A673 (cell line): ENCODE results near the gene PHF2. TPM values are rescaled to one million over a fixed set of nuclear protein-coding genes. Genes with fewer than 3 reads are reported as not detected.

Experiments
- BruUV-seq: library from RNA; stranded (reverse); fragments of 400-500 nt; replicated peaks from 2 replicates; lab custom pipeline; 2021; lab: Mats Ljungman, UMichigan
- CTCF ChIA-PET: fragments of 300-600 bp; sonication (Branson Sonifier 250); formaldehyde crosslinking; loops from one replicate; lab custom pipeline; 2022; ENCODE audit warnings: antibody characterized with exemption; lab: Charles Lee
- POLR2A ChIA-PET: fragments of 300-600 bp; sonication (Branson Sonifier 250); formaldehyde crosslinking; loops from one replicate; lab custom pipeline; 2022; ENCODE audit warnings: antibody characterized with exemption; ENCODE audit not compliant: low non-redundant PET; lab: Charles Lee
- DNase-seq: peaks from one replicate; pipeline ENCODE4 v3.0.0-alpha.2; 2015; ENCODE audit warnings: low spot score
- H3K27ac ChIP-seq: fragments of 200-600 bp; sonication (generic); 2 replicates; pipeline ENCODE4 v1.5.1; 2016; ENCODE audit warnings: mixed run types, low read depth, mild to moderate bottlenecking, mixed read lengths, antibody characterized with exemption, low read length; ENCODE audit not compliant: poor library complexity, severe bottlenecking
- H3K27me3 ChIP-seq: fragments of 200-600 bp; sonication (generic); replicated peaks from 2 replicates; pipeline ENCODE4 v1.6.1; 2017; ENCODE audit warnings: mixed run types, low read depth, mild to moderate bottlenecking, mixed read lengths, antibody characterized with exemption, low read length; ENCODE audit not compliant: insufficient read depth, poor library complexity
- H3K36me3 ChIP-seq: fragments of 200-600 bp; sonication (generic); 2 replicates; pipeline ENCODE4 v1.6.1; 2016; ENCODE audit warnings: mixed run types, mild to moderate bottlenecking, mixed read lengths, antibody characterized with exemption, low read length; ENCODE audit not compliant: insufficient read depth, poor library complexity, severe bottlenecking
- H3K4me1 ChIP-seq: fragments of 200-600 bp; sonication (generic); 2 replicates; pipeline ENCODE4 v1.6.1; 2017; ENCODE audit warnings: mixed run types, mild to moderate bottlenecking, mixed read lengths, antibody characterized with exemption, low read length; ENCODE audit not compliant: insufficient read depth, poor library complexity, severe bottlenecking
- H3K4me3 ChIP-seq: fragments of 200-600 bp; sonication (generic); 2 replicates; pipeline ENCODE4 v1.5.1; 2016; ENCODE audit warnings: low read depth, mixed run types, mild to moderate bottlenecking, mixed read lengths, low read length; ENCODE audit not compliant: poor library complexity, severe bottlenecking
- H3K9me3 ChIP-seq: fragments of 200-600 bp; sonication (generic); 2 replicates; pipeline ENCODE4 v1.6.1; 2016; ENCODE audit warnings: mixed run types, low read depth, mild to moderate bottlenecking, mixed read lengths, antibody characterized with exemption, low read length; ENCODE audit not compliant: poor library complexity, severe bottlenecking
- EZH2 ChIP-seq: fragments of 200-600 bp; sonication (generic); IDR thresholded peaks from 2 replicates; pipeline ENCODE4 v1.6.1; 2017; ENCODE audit warnings: borderline replicate concordance, low read depth, mild to moderate bottlenecking, mixed read lengths, antibody characterized with exemption, low read length; ENCODE audit not compliant: poor library complexity, severe bottlenecking
- intact Hi-C: fragments of 100-400 bp; cut with micrococcal nuclease; formaldehyde crosslinking; loops from one replicate; pipeline ENCODE4 v1.10.0; 2022; ENCODE audit not compliant: unreplicated experiment
- total RNA-seq: library from RNA; stranded (reverse); gene quantifications from 2 replicates; pipeline ENCODE4 v1.2.3, GENCODE V29; 2021
- TF ChIP-seq, protein P1 (sequence below): fragments of 300-800, 200-600 bp; sonication (generic); conservative IDR thresholded peaks from 2 replicates; pipeline ENCODE4 v1.5.1; 2017; ENCODE audit warnings: low read depth, mild to moderate bottlenecking, antibody characterized with exemption, low read length, moderate library complexity, mixed read lengths

PHF2 gene
- total RNA-seq, 1 experiment from 2014 or later = 32.7 TPM

DNA sequence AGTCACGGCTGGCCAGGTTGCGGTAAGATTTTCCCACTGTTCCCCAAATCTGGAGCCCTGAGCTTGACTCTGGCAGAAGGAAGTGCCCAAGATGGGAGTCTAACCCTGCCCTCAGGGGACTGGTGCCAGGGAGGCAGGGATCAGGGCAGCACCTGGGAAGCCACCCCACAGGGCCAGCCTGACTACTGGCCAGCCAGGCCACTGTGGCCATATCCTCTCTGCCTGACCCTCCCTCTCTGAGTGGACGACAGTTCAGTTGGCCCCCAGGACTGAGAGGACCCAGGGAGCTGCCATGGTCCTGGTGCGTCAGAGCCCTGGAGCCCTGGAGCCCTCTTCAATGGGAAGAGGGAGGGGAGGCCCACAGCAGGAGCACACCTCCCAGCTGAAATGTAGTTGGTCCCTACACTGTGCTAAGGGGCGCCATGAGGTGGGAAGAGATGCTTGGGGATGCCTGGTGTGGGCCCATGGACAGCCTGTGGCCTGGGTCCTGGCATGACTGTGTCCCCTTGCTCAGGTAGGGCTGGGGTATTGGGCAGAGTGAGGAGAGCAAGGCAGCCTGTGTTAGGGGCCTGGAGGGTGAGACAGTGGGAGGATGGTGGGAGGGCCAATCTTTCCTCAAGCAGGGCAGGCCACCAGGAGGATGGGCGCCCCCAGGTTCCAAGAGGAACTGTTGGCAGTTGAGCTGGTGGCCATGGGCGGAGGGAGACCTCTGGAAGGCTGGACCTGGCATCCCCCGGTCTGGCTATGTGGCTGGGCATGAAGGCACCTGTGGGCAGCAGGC, 81.1 kb downstream of the PHF2 start:
- H3K4me3 ChIP-seq = no peak overlapping the region
- no peak for TF ChIP-seq EZH2
- TF ChIP-seq, protein P1, sequence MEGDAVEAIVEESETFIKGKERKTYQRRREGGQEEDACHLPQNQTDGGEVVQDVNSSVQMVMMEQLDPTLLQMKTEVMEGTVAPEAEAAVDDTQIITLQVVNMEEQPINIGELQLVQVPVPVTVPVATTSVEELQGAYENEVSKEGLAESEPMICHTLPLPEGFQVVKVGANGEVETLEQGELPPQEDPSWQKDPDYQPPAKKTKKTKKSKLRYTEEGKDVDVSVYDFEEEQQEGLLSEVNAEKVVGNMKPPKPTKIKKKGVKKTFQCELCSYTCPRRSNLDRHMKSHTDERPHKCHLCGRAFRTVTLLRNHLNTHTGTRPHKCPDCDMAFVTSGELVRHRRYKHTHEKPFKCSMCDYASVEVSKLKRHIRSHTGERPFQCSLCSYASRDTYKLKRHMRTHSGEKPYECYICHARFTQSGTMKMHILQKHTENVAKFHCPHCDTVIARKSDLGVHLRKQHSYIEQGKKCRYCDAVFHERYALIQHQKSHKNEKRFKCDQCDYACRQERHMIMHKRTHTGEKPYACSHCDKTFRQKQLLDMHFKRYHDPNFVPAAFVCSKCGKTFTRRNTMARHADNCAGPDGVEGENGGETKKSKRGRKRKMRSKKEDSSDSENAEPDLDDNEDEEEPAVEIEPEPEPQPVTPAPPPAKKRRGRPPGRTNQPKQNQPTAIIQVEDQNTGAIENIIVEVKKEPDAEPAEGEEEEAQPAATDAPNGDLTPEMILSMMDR = no peak
- BruUV-seq = no TSS peak
- DNase-seq = no peak
- H3K9me3 ChIP-seq = no peaks in the 10 kb centered on the region
- POLR2A ChIA-PET = no interaction called here
- H3K27me3 ChIP-seq = no peaks in the 10 kb centered on the region
- CTCF ChIA-PET = no interaction called here
- intact Hi-C loops = no loop called here
- no peaks in the 10 kb centered on the region for H3K4me1 ChIP-seq
- H3K27ac ChIP-seq = no peak overlapping the region
- no peaks in the 10 kb centered on the region for H3K36me3 ChIP-seq

DNA sequence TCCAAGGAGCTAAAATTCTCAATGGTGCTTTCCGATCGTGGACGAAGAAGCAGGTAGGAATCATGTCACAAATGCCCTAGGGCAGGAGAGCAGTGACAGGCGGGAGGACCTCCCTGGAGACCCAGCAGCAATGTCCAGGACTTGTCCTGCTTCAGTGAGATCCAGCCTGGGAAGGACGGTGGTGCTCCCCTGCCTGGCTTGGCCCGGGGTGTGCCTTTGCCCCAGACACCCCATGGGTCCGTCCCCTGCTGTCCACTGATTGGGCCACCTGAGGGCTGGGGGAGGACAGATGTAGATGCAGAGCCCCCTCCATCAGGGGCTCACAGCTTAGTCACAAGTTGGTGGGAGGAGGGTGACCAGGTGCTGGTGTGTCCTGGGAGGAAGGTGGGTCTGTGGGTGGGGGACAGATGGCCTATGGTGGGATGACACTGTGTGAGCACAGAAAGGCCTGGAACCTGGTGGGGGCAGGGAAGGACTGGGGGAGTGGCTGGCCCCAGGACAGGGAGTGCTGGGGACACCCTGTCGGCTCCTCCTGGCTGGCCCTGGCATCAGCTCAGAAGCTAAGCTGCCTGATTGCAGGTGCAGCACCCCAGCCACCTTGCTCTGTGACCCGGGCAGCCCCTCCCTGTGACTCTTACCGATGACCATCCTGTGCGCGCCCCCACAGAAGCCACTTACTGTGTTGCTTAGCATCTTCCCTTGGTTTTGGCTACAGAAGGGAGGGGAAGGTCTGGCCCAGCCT, 82.0 kb downstream of the PHF2 start:
- H3K27me3 ChIP-seq = no peaks in the 10 kb centered on the region
- BruUV-seq = no TSS peak
- no peak overlapping the region for H3K27ac ChIP-seq
- no peak overlapping the region for H3K4me3 ChIP-seq
- POLR2A ChIA-PET = no interaction called here
- no peak for TF ChIP-seq EZH2
- TF ChIP-seq, protein P1 = no peak
- no peaks in the 10 kb centered on the region for H3K4me1 ChIP-seq
- no peak for DNase-seq
- intact Hi-C loops = no loop called here
- H3K36me3 ChIP-seq = no peaks in the 10 kb centered on the region
- no peaks in the 10 kb centered on the region for H3K9me3 ChIP-seq
- CTCF ChIA-PET = no interaction called here

DNA sequence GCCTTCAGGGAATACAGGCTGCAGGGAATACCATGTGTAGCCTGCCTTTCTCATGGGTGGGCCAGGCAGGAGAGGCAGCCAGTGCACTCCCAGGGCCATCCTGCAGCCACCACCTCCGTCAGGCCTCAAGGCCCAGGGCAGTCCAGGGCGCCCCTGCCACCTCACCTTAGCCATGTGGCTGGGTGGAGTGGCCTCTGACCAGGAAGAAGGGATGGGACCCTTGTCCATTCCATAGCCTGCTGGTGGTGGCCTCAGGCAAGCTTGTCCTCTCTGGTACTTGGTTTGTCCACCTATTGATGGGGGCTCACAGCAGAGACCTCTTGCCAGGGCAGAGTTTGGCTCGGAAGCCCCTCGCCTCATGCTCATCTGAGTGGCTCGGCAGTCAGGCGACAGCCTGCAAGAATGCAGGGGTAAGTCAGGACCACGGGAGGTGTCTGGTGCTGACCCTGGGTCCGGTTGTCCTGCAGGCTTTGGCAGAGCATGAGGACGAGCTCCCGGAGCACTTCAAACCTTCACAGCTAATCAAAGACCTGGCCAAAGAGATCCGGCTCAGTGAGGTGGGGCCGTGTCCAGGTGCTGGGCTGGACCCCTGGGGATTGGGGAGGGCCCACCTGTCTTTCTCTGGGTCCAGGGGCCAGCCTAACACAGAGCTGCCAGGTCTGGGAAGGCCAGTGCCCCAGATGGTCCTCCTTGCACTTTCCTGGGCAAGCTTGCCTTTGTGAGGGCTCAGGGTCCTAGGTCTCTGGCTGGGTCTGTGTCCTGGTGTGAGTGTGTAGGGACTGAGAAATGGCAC, 82.9 kb downstream of the PHF2 start:
- Histone ChIP-seq H3K9me3 (no peaks in the 10 kb centered on the region), H3K36me3 (no peaks in the 10 kb centered on the region), H3K27me3 (no peaks in the 10 kb centered on the region), H3K4me1 (no peaks in the 10 kb centered on the region), H3K4me3 (no peak overlapping the region), H3K27ac (no peak overlapping the region)
- CTCF ChIA-PET = no interaction called here
- BruUV-seq = no TSS peak
- no peak for TF ChIP-seq EZH2
- TF ChIP-seq, protein P1 = no peak
- DNase-seq = no peak
- intact Hi-C loops = no loop called here
- POLR2A ChIA-PET = no interaction called here
